AG09319 (cell line): ENCODE data around the gene DHRS3.

Experiments used
- DNase-seq: peaks from one replicate; pipeline ENCODE4 v3.0.0-alpha.2; 2010; ENCODE audit warnings: low read depth; ENCODE audit errors: extremely low read depth
- TF ChIP-seq, protein P1 (sequence below): IDR thresholded peaks from 2 replicates; pipeline ENCODE4 v1.5.1; 2011; ENCODE audit warnings: low read depth, mild to moderate bottlenecking, inconsistent platforms, low read length, moderate library complexity

DHRS3 gene

DNA sequence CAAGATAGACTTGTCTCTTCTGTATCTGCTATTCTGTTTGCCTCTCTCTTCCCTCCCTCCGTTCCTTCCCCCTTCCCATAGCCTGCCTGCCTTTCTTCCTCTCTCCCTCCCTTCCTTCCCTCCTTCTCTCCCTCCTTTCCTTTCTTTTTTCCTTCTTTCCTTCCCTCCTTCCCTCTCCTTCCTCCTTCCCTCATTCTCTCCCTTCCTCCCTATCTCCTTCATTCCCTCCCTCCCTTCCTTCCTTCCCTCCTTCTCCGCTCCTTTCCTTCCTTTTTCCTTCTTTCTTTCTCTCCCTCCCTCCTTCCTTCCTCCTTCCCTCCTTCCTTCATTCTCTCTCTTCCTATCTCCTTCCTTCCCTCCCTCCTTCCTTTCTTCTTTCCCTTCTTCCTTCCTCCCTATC lies 26.8 kb upstream of the DHRS3 start:
- no peak for DNase-seq
- TF ChIP-seq, protein P1, sequence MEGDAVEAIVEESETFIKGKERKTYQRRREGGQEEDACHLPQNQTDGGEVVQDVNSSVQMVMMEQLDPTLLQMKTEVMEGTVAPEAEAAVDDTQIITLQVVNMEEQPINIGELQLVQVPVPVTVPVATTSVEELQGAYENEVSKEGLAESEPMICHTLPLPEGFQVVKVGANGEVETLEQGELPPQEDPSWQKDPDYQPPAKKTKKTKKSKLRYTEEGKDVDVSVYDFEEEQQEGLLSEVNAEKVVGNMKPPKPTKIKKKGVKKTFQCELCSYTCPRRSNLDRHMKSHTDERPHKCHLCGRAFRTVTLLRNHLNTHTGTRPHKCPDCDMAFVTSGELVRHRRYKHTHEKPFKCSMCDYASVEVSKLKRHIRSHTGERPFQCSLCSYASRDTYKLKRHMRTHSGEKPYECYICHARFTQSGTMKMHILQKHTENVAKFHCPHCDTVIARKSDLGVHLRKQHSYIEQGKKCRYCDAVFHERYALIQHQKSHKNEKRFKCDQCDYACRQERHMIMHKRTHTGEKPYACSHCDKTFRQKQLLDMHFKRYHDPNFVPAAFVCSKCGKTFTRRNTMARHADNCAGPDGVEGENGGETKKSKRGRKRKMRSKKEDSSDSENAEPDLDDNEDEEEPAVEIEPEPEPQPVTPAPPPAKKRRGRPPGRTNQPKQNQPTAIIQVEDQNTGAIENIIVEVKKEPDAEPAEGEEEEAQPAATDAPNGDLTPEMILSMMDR, result no peak

GRCh38 chr1:12644237-12644636 lies 26.2 kb upstream of the DHRS3 start:
- no peak for DNase-seq
- TF ChIP-seq, protein P1, result no peak

- no peak for DNase-seq
- TF ChIP-seq, protein P1, result no peak
These were observed 25.8 kb upstream of the DHRS3 start, which contains the start of gene AADACL4 for GRCh38 chr1:12643785-12644184. Gene AADACL4 (plus strand): TSS chr1:12644085. CDS start chr1:12644547, 462 bp downstream.

DNA sequence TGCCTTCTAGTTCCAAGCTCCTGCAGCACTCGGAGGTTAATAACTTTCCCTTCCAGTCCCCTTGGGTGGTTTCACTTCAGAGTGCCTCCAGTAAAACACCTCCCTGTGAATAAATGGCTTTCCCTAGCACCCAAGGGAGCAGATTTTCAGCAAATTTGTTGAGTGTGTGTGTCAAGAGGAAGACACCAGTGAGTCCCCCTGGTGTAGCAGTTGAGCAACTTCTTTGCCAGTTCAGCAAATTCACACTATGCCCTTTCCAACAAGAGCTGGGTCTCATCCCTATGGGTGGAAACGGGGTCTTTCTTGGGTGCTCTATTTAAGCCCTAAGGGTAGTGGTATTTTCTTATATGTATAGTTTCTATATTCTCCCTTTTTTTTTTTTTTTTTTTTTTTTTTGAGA lies 25.1 kb upstream of the DHRS3 start:
- no peak for DNase-seq
- TF ChIP-seq, protein P1, result no peak

DNA sequence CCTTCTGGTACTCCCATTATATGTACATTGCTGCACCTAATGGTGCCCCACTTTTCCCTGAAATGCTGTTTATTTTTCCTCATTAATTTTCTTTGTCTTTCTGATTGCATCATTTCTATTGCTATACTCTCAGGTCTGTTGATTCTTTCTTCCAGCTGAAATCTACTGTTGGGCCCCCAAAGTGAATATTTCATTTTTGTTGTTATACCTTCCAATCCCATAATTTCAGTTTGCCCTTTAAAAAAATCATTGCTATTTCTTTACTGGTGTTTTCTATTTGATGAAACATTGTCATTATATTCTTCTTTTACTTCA lies 22.9 kb upstream of the DHRS3 start:
- TF ChIP-seq, protein P1, result no peak
- no peak for DNase-seq

DNA sequence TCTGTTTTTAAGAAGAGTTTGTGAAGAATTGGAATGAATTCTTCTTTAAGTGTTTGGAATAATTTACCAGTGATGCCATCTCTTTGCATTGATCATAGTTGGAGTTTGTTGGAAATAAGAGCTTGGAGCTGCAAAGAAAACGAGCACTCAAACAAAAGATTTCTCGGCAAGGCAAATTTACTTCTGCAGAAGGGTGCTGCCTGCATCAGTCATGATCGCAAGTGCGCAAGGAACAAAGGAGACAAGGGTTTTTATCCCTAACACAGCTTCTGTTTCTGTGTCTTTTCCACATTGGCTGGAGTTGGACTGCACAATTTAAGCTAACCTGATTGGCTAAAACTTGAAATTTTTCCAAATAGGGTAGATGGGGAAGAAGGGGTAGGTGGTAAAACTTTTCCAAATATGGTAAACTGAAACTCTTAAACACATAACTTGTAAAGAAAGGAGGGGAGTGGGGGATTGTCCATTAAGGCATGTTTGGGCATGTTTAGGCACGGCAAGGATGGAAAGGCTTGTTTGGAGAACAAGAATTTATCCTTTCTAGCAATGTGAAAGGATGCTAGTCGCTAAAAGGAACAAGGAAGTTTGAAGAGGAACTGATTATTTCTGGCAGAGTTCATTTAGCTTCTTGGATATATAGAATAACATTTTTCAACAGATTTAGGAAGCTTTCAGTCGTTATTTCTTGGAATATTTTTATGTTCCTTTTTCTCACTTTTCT lies 22.4 kb upstream of the DHRS3 start:
- DNase-seq, result no peak
- TF ChIP-seq, protein P1, result no peak

GRCh38 chr1:12637693-12638092 lies 19.7 kb upstream of the DHRS3 start:
- no peak for DNase-seq
- TF ChIP-seq, protein P1, result no peak
